ENCODE data around the gene BCL2L14.

DNA sequence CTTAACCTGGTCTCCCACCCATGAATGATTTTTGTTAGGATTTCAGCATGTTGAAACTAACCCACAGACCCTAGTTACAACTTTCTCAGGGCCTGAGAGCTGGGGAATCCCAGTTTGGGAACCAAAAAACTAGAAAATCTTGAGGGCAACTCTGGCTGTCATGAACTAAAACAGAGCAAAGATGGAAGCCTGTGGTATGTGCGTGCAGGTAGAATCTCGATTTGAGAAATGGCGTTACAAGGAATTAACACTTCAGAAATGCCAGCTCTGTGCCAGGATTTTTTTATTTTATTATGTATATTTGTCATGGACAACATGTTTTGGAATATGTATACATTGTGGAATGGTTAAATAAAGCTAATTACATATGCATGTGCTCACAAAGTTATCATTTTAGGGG lies 36.4 kb upstream of the BCL2L14 start:
- TF ChIP-seq YY1 (IDR thresholded peaks at IDR 0.05; ENCODE audit: insufficient read depth, insufficient read length): no peak
- no peak for TF ChIP-seq SUZ12 (IDR thresholded peaks at IDR 0.05; ENCODE audit: extremely low read depth, insufficient read depth, insufficient read length)
- TF ChIP-seq ZNF274 (IDR thresholded peaks at IDR 0.05; ENCODE audit: low read depth, low read length): no peak
